Epithelial cell of esophagus (primary cell): ENCODE data around the gene CLMN.

Experiments used
- DNase-seq: peaks from one replicate; pipeline ENCODE4 v3.0.0; 2010; ENCODE audit warnings: low read depth
- H3K4me3 ChIP-seq: 2 replicates; pipeline ENCODE4 v1.5.1; 2011; ENCODE audit warnings: mild to moderate bottlenecking, low read length, control low read depth
- TF ChIP-seq, protein P1 (sequence below): IDR thresholded peaks from 2 replicates; pipeline ENCODE4 v1.5.1; 2011; ENCODE audit warnings: low read depth, mild to moderate bottlenecking, low read length, control low read depth, inconsistent platforms; ENCODE audit not compliant: insufficient read depth; ENCODE audit errors: missing control alignments

The CLMN gene

DNA sequence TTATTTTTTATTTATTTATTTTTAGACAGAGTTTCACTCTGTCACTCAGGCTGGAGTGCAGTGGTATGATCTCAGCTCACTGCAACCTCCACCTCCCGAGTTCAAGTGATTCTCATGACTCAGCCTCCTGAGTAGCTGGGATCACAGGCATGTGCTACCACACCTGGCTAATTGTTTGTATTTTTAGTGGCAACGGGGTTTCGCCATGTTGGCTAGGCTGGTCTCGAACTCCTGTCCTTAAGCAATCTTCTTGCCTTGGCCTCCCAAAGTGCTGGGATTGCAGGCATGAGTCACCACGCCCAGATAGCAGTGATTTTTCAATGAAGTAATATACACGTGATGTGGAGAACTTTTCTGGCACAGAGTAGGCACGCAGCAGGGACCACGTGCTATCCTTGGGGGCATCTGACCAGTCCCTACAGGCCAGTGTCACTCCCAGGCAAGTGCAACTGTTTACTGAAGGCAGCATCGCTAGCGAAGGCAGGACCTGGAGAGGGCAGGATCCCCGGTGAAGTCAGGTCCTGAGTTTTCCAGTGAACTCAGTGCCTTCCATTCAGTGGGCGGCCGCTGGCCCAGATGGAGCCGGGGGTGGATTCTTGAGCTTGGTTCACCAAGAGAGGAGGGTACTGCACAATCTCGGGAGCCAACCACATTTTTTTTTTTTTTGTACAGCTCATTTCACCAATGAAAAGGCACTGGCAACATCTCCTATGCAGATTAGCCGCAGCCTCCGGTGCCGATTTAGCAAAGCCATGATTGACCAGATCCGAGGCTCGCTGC lies 11.1 kb upstream of the CLMN start:
- no peak overlapping the region for H3K4me3 ChIP-seq
- TF ChIP-seq, protein P1, sequence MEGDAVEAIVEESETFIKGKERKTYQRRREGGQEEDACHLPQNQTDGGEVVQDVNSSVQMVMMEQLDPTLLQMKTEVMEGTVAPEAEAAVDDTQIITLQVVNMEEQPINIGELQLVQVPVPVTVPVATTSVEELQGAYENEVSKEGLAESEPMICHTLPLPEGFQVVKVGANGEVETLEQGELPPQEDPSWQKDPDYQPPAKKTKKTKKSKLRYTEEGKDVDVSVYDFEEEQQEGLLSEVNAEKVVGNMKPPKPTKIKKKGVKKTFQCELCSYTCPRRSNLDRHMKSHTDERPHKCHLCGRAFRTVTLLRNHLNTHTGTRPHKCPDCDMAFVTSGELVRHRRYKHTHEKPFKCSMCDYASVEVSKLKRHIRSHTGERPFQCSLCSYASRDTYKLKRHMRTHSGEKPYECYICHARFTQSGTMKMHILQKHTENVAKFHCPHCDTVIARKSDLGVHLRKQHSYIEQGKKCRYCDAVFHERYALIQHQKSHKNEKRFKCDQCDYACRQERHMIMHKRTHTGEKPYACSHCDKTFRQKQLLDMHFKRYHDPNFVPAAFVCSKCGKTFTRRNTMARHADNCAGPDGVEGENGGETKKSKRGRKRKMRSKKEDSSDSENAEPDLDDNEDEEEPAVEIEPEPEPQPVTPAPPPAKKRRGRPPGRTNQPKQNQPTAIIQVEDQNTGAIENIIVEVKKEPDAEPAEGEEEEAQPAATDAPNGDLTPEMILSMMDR = no peak
- DNase-seq = peak; percentile 57

DNA sequence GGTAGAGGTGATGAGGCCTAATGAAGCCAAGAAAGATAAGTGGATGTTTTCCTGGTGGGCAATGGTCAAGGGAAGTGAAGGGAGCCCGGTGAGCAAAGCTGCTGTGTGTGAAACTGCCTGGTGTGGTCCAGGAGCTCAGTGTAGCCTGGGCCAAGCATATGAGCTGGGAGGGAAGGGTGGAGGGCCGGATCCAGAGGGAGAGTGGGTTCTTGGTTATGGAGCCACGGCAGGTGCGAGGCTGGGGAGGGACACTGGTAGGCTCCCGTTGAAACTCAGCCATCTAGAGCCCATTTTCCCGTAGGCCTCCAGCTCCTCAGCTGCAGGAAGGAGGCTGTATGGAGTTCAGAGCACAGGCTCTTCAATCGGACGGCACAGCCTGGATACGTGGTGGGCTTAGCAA lies 10.2 kb upstream of the CLMN start:
- no peak for DNase-seq
- TF ChIP-seq, protein P1 = no peak
- no peak overlapping the region for H3K4me3 ChIP-seq

DNA sequence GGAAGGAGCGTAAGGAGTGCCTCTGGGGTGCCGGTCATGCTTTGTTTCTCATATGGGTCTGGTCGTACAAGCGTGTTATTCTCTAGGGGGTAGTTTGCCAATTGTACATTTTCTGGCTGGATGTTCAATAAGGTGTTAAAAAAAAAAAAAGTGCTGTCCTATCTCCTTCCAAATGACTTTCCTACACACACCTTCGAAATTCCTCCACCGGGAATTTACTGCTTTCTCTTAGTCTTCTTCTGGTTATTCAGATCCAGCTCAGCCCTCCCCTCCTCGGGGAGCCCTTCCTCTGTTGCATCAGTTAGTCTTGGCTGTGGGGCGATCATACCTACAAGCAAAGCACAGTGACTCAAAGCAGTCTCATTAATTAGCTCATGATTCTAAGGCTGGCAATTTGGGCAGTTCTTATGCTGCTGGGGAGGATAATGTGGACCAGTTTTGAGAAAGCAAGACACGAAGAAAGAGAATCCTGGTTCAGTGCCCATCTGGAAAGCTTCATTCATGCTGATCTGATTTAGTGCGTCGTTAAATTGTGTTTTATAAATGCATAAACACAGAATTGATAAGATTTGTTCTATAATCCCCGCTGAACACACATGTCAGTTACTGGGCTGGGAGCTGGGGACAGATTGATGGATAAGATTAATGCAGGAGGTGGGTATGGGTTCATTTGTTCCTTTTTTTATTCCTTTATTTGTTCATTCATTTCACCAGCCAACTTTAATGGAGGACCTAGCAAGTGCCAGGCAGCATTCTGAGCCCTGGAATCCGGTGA lies 9.2 kb upstream of the CLMN start:
- peak; percentile 84 for DNase-seq
- H3K4me3 ChIP-seq = no peak overlapping the region
- TF ChIP-seq, protein P1 = no peak

DNA sequence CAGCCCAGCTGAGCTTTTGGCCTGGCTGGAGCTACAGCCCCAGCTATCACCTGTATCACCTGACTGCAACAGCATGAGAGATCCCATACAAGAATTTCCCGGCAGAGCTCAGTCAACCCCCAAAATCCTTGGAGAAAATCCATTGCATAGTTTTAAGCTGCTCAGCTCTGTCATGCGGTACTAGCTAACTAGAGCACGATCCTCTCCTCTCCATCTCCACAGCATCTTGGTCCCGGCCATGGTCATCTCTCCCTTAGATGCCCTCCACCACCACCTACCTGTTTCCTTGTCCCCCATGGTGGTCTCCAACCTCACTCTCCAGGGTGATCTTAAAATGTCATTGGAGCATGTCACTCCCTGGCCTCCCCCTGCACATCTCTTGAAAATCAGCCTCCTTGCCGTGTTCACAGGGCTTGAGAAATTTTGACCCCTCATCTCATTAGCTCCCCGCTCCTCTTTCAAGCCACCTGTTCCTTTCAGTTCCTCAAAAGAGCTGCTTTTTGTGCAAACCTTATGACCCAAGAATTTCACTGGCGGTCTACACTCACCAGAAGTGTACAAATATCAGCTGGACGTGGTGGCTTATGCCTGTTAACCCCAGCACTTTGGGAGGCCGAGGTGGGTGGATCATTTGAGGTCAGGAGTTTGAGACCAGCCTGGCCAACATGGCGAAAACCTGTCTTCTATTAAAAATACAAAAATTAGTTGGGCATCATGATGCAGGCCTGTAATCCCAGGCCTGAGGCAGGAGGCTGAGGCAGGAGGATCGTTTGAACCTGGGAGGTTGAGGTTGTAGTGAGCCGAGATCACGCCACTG lies 8.1 kb upstream of the CLMN start:
- TF ChIP-seq, protein P1 = no peak
- DNase-seq = no peak
- no peak overlapping the region for H3K4me3 ChIP-seq

DNA sequence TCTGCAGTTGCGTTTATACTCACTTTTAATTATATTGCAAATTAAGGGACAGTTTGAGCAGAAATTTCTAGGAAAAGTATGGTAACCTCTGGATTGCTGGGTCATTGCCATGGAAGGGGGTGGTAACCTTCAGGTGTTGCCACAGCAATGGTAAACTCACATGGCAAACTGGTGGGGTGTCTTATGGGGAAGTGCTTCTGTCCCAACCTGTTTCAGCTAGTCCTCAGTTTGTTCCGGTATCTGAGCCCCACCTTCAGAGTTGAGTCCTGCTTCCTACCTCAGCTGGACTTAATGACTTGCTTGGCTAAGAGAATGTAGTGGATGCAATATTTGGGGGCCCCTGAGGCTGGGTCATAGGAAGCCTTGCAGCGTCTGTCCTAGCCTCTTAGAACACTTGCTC lies 7.3 kb upstream of the CLMN start:
- peak; percentile 53 for DNase-seq
- H3K4me3 ChIP-seq = no peak overlapping the region
- TF ChIP-seq, protein P1 = no peak

GRCh38 chr14:95323917-95324316 lies 4.2 kb upstream of the CLMN start:
- no peak overlapping the region for H3K4me3 ChIP-seq
- TF ChIP-seq, protein P1 = no peak
- peak; percentile 32 for DNase-seq
